ACC112 (cell line): Measurements from ENCODE around the gene CIDEC.
A peak's percentile ranks its signal among the peaks of the same experiment; 100 is the strongest.

Experiments
- H2AFZ ChIP-seq: fragments of 200-600 bp; sonication (generic); one replicate; pipeline ENCODE4 v1.6.0; 2017; ENCODE audit warnings: antibody characterized with exemption, low read length; ENCODE audit not compliant: unreplicated experiment
- H3K27ac ChIP-seq: fragments of 200-600 bp; sonication (generic); 2 replicates; pipeline ENCODE4 v1.5.1; 2014; ENCODE audit warnings: low read depth, mild to moderate bottlenecking, antibody characterized with exemption, low read length, moderate library complexity
- H3K27me3 ChIP-seq: fragments of 200-600 bp; sonication (generic); 2 replicates; pipeline ENCODE4 v1.6.1; 2014; ENCODE audit warnings: mild to moderate bottlenecking, antibody characterized with exemption, low read length, moderate library complexity, mixed read lengths; ENCODE audit not compliant: insufficient read depth
- H3K36me3 ChIP-seq: fragments of 200-600 bp; sonication (generic); 2 replicates; pipeline ENCODE4 v1.6.1; 2016; ENCODE audit warnings: mild to moderate bottlenecking, antibody characterized with exemption, low read length, moderate library complexity, mixed read lengths; ENCODE audit not compliant: insufficient read depth
- H3K4me1 ChIP-seq: fragments of 200-600 bp; sonication (generic); one replicate; pipeline ENCODE4 v1.6.1; 2016; ENCODE audit warnings: low read length, mixed read lengths; ENCODE audit not compliant: insufficient read depth, unreplicated experiment, control insufficient read depth
- H3K4me3 ChIP-seq: fragments of 200-600 bp; sonication (generic); 2 replicates; pipeline ENCODE4 v1.5.1; 2014; ENCODE audit warnings: mild to moderate bottlenecking, low read depth, low read length
- H3K79me2 ChIP-seq: fragments of 200-600 bp; sonication (generic); one replicate; pipeline ENCODE4 v1.6.0; 2016; ENCODE audit warnings: low read length; ENCODE audit not compliant: control insufficient read depth, unreplicated experiment, insufficient read depth

The CIDEC gene

DNA sequence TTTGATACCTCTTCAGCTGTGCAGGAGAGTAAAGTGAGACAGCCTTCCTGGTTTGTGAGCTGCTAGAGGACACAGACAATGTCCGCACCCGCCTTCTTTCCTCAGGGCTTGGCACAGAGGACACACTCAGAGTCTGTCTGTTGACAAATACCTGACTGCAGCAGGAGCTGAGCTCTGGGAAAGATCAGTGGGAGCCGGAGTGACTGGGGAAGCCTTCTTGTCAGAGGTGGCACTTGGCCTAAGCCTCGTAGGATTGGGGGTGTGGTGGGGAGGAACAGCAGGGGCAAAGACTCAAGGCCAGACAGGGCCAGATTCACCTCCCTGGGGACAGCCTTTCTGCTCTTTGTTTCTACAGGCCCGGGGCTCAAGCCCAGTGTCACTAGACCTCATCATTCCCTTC is 33.5 kb upstream of the CIDEC start:
- Histone ChIP-seq H3K4me3 (no peak overlapping the region), H3K36me3 (no peaks in the 10 kb centered on the region), H3K79me2 (peaks cover 13% of the 10 kb centered on the region), H3K27ac (no peak overlapping the region), H2AFZ (no peak overlapping the region), H3K27me3 (no peaks in the 10 kb centered on the region), H3K4me1 (peaks cover 36% of the 10 kb centered on the region)

DNA sequence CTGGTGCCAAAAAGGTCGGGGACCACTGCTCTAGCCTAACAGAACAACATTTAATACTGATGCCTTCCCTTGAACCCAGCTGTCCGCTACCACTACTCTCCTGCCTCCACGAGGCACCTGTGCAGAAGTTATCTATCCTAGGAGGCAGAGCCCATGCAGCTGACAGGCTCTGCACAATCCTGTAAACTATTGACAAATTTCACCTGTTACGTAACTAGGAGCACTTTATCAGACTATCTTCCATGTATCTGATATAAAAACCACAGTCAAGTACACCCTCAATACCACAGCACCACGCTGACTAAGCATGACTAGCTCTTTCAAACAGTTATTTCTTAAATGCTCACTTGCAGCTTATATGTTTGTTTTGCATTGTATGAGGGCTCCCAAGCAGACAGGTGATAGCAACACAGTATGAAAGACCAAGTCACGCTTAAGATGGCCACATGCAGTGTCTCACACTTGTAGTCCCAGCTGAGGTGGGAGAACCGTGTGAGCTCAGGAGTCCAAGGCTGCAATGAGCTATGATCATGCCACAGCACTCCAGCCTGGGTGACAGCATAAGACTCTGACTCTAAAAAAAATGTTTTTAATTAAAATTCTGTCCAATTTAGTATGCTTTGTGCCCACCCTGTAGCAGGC is 32.4 kb upstream of the CIDEC start:
- Histone ChIP-seq H3K4me3 (no peak overlapping the region), H3K36me3 (no peaks in the 10 kb centered on the region), H3K79me2 (peaks cover 3% of the 10 kb centered on the region), H3K27ac (no peak overlapping the region), H2AFZ (no peak overlapping the region), H3K27me3 (no peaks in the 10 kb centered on the region), H3K4me1 (peaks cover 25% of the 10 kb centered on the region)

GRCh38 chr3:9911863-9912262 is 31.8 kb upstream of the CIDEC start:
- H3K27ac ChIP-seq, result no peak overlapping the region
- H3K79me2 ChIP-seq, result no peaks in the 10 kb centered on the region
- H3K4me3 ChIP-seq, result no peak overlapping the region
- peaks cover 25% of the 10 kb centered on the region for H3K4me1 ChIP-seq
- no peaks in the 10 kb centered on the region for H3K27me3 ChIP-seq
- H3K36me3 ChIP-seq, result no peaks in the 10 kb centered on the region
- no peak overlapping the region for H2AFZ ChIP-seq

GRCh38 chr3:9909221-9910013 is 29.4 kb upstream of the CIDEC start:
- Histone ChIP-seq H3K4me1 (peaks cover 21% of the 10 kb centered on the region), H3K27me3 (no peaks in the 10 kb centered on the region), H3K36me3 (no peaks in the 10 kb centered on the region), H3K79me2 (no peaks in the 10 kb centered on the region), H2AFZ (no peak overlapping the region), H3K4me3 (no peak overlapping the region), H3K27ac (no peak overlapping the region)

DNA sequence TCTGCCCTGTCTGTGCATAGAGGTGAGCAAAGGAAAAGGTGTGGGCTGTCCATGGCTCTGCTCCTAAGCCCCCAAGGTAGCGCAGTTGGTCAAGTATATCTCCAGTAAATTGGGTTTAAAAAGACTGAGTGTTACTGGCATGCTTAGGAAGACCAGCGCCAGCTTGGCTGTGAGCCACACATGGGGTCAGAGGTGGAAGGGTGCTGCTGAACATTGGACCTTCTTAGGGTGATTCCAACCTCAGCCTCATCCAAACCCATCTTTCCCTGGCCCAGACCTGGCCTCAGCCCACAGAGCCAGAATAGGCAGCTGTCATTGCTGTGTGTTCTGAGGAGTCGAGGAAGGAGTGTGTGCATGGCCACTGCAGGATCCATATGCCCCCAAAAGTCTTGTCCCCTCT is 28.2 kb upstream of the CIDEC start:
- Histone ChIP-seq H3K36me3 (no peaks in the 10 kb centered on the region), H2AFZ (no peak overlapping the region), H3K79me2 (no peaks in the 10 kb centered on the region), H3K27ac (no peak overlapping the region), H3K4me3 (no peak overlapping the region), H3K27me3 (no peaks in the 10 kb centered on the region), H3K4me1 (peaks cover 18% of the 10 kb centered on the region)

DNA sequence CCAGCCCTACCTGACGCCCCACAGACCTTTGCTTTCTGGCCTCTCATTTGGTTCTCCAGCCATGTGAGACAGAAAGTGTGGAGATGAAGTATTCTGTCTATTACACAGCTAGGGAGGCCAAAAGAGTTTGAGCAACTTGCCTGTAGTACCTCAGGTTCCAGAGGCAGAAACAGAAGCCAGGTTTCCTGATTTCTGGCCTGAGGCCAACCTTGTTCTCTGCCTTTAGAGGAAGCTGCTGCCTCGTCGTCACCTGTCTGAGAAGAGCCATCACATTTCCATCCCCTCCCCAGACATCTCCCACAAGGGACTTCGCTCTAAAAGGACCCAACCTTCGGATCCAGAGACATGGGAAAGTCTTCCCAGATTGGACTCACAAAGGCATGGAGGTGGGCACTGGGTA is 26.4 kb upstream of the CIDEC start:
- Histone ChIP-seq H3K4me3 (no peak overlapping the region), H2AFZ (no peak overlapping the region), H3K36me3 (no peaks in the 10 kb centered on the region), H3K27ac (no peak overlapping the region), H3K79me2 (no peaks in the 10 kb centered on the region), H3K4me1 (peaks cover 20% of the 10 kb centered on the region), H3K27me3 (no peaks in the 10 kb centered on the region)

- H3K27ac ChIP-seq, result peak overlapping the region; percentile 51
Observed at GRCh38 chr3:9903904-9904303, 23.9 kb upstream of the CIDEC start.

DNA sequence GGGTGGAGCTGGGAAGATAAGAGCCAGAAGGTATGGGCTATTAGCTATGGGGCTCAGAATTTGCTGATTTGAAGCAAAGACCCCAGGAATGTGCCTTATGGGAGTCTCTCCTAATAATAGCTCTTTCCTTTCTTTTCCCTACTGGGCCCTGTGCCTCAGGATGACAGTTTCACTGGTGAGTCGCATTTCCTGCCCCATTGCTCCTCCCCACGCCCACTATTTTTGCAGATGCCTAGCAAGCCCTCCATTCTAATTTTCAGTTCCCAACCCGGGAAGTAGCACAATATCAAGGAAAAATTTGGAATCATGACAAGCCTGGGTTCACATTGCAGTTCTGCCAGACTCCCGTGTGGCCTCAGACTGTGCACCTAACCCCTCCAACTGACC is 23.2 kb upstream of the CIDEC start:
- peaks cover 32% of the 10 kb centered on the region for H3K4me1 ChIP-seq
- H3K79me2 ChIP-seq, result no peaks in the 10 kb centered on the region
- H3K27me3 ChIP-seq, result no peaks in the 10 kb centered on the region
- no peaks in the 10 kb centered on the region for H3K36me3 ChIP-seq
- peak overlapping the region; percentile 50 for H3K4me3 ChIP-seq
- H2AFZ ChIP-seq, result peak overlapping the region; percentile 96
- H3K27ac ChIP-seq, result peak overlapping the region; percentile 51

More at GRCh38 chr3:9903904-9904303, 23.9 kb upstream of the CIDEC start:
- Histone ChIP-seq H3K79me2 (no peaks in the 10 kb centered on the region), H3K27me3 (no peaks in the 10 kb centered on the region), H2AFZ (peak overlapping the region; percentile 96), H3K4me1 (peaks cover 27% of the 10 kb centered on the region), H3K36me3 (no peaks in the 10 kb centered on the region), H3K4me3 (peak overlapping the region; percentile 50; the same call in 1 of the 2 replicates)

DNA sequence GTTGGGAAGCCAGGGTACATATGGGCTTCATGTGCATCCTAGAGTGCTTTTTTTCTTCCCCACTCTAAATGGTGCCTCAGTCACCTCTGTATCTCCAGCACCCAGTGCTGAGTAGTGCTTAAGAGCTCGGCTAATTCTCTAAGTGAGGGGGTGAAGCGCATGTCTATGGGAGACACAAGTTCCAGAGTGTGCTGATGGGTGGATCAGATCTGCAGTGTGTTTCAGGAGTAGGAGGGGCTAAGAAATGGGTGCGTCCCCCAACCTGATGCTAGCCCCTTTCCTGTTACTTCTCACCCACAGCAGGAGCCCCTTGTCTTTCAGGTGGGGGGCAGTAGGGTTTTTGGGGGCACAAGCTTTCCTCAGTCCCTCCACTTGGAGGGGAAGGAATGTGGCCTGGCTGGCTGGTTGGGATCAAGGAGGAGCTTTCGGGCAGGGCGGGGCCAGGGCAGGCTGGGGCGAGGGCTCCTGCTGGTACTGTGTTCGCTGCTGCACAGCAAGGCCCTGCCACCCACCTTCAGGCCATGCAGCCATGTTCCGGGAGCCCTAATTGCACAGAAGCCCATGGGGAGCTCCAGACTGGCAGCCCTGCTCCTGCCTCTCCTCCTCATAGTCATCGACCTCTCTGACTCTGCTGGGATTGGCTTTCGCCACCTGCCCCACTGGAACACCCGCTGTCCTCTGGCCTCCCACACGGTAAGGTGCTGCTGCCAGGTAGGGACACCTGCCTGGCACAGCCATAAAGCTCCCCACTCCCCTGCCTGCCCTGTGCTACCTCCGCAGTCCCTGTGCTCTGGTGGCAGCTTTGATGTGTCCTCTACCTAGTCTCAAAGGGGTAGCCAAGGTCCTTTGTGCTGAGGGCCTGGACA is 22.6 kb upstream of the CIDEC start, which contains the start of gene IL17RE:
TSS of gene IL17RE (plus strand) at position 477 of the 866 bp plus-strand sequence. CDS start at position 562, 85 bp downstream.
- Histone ChIP-seq H3K27ac (peak within 1 kb of the TSS; percentile 51), H3K79me2 (no peaks in the 10 kb centered on the region), H3K36me3 (no peaks in the 10 kb centered on the region), H3K4me1 (peaks cover 39% of the 10 kb centered on the region), H3K27me3 (no peaks in the 10 kb centered on the region), H3K4me3 (peak within 1 kb of the TSS; percentile 50), H2AFZ (peak within 1 kb of the TSS; percentile 96)

DNA sequence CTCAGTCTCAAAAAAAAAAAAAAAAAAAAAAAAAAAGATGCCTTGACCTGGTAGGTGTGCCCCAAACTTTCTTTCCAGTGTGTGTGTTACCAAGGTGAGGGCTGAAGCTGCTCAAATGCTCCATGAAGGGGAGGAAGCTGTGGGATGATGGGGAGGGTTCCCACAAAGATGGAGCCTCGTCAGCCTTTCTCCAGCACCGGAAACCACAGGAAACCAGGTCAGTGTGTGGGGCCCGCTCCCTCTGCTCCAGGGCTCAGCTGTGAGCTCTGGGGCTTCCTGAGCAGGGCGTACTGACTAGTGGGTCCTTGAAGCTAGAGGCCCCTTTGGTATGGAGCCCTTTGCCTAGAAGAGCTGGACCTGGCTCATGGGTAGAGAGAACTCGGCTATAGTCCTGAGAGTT is 21.9 kb upstream of the CIDEC start:
- Histone ChIP-seq H3K27me3 (no peaks in the 10 kb centered on the region), H3K4me1 (peaks cover 45% of the 10 kb centered on the region), H3K79me2 (no peaks in the 10 kb centered on the region), H3K4me3 (no peak overlapping the region), H2AFZ (no peak overlapping the region), H3K36me3 (no peaks in the 10 kb centered on the region), H3K27ac (no peak overlapping the region)
